Calu3 (cell line): Measurements from ENCODE around the gene SPTSSA. TPM values are rescaled to one million over a fixed set of nuclear protein-coding genes. Genes with fewer than 3 reads are reported as not detected.
"Not testable (repeated sequence)": the region's sequence is repeated elsewhere in the genome, so short reads cannot be mapped to it uniquely, and the experiment has no call there.

Experiments
- BruUV-seq: library from RNA; stranded (reverse); fragments of 400-500 nt; replicated peaks from 2 replicates; lab custom pipeline; 2021; lab: Mats Ljungman, UMichigan
- CTCF ChIA-PET: fragments of 300-600 bp; sonication (Branson Sonifier 250); formaldehyde crosslinking; loops from one replicate; lab custom pipeline; 2022; ENCODE audit warnings: antibody characterized with exemption; lab: Charles Lee
- DNase-seq: peaks from one replicate; pipeline ENCODE4 v3.0.0; 2022
- H3K27ac Mint-ChIP-seq: one replicate; pipeline ENCODE4 v1.8.0; 2022; ENCODE audit warnings: mixed read lengths; ENCODE audit not compliant: unreplicated experiment
- H3K27me3 Mint-ChIP-seq: one replicate; pipeline ENCODE4 v1.8.0; 2022; ENCODE audit warnings: mixed read lengths; ENCODE audit not compliant: unreplicated experiment
- H3K36me3 Mint-ChIP-seq: one replicate; pipeline ENCODE4 v1.8.0; 2022; ENCODE audit warnings: mild to moderate bottlenecking, moderate library complexity, mixed read lengths; ENCODE audit not compliant: insufficient read depth, unreplicated experiment
- H3K4me1 Mint-ChIP-seq: one replicate; pipeline ENCODE4 v1.8.0; 2022; ENCODE audit warnings: mild to moderate bottlenecking, low read depth, mixed read lengths; ENCODE audit not compliant: unreplicated experiment
- H3K4me3 Mint-ChIP-seq: one replicate; pipeline ENCODE4 v1.8.0; 2022; ENCODE audit warnings: mild to moderate bottlenecking, low read depth, moderate library complexity, mixed read lengths; ENCODE audit not compliant: unreplicated experiment
- H3K9me3 Mint-ChIP-seq: one replicate; pipeline ENCODE4 v1.8.0; 2022; ENCODE audit warnings: low read depth, mixed read lengths; ENCODE audit not compliant: unreplicated experiment
- CTCF ChIP-seq: fragments of 200-600 bp; IDR thresholded peaks from one replicate; pipeline ENCODE4 v1.8.0; 2022; ENCODE audit warnings: antibody characterized with exemption; ENCODE audit not compliant: unreplicated experiment
- intact Hi-C: fragments of 100-400 bp; cut with micrococcal nuclease; formaldehyde crosslinking; loops from one replicate; pipeline ENCODE4 v1.10.0; 2022; ENCODE audit not compliant: unreplicated experiment
- total RNA-seq: library from RNA; stranded (reverse); gene quantifications from 2 replicates; pipeline ENCODE4 v1.2.3, GENCODE V29; 2022

The SPTSSA gene
- total RNA-seq, 1 experiment from 2014 or later = 22.0 TPM

- no peaks in the 10 kb centered on the region for H3K9me3 Mint-ChIP-seq
- no peak overlapping the region for H3K27ac Mint-ChIP-seq
- H3K36me3 Mint-ChIP-seq = no peaks in the 10 kb centered on the region
- BruUV-seq = no TSS peak
- no peak for TF ChIP-seq CTCF
- intact Hi-C loops = no loop called here
- no peaks in the 10 kb centered on the region for H3K27me3 Mint-ChIP-seq
- DNase-seq = no peak
- no peak overlapping the region for H3K4me3 Mint-ChIP-seq
- CTCF ChIA-PET = interaction anchor here (0.6 kb wide), 1 partner anchor 958 kb away, joined by 4 read pairs; no protein-coding TSS in a partner anchor
- H3K4me1 Mint-ChIP-seq = no peaks in the 10 kb centered on the region
Measured at GRCh38 chr14:34398024-34398423, 64.0 kb downstream of the SPTSSA start.

- Mint-ChIP-seq H3K9me3 (no peaks in the 10 kb centered on the region), H3K36me3 (no peaks in the 10 kb centered on the region), H3K4me1 (peaks cover 23% of the 10 kb centered on the region), H3K27me3 (no peaks in the 10 kb centered on the region), H3K4me3 (no peak overlapping the region), H3K27ac (no peak overlapping the region)
- intact Hi-C loops = no loop called here
- TF ChIP-seq CTCF = no peak
- no peak for DNase-seq
- CTCF ChIA-PET = interaction anchor here (0.6 kb wide), 1 partner anchor 1465 kb away, joined by 3 read pairs; no protein-coding TSS in a partner anchor
- BruUV-seq = no TSS peak
Measured at GRCh38 chr14:34387974-34388516, 74.0 kb downstream of the SPTSSA start.

- Mint-ChIP-seq H3K4me3 (no peak overlapping the region), H3K9me3 (no peaks in the 10 kb centered on the region), H3K36me3 (no peaks in the 10 kb centered on the region), H3K4me1 (peaks cover 23% of the 10 kb centered on the region), H3K27ac (no peak overlapping the region), H3K27me3 (no peaks in the 10 kb centered on the region)
- BruUV-seq = no TSS peak
- no peak for TF ChIP-seq CTCF
- CTCF ChIA-PET = no interaction called here
- intact Hi-C loops = no loop called here
- no peak for DNase-seq
Measured at GRCh38 chr14:34386865-34387485, 75.1 kb downstream of the SPTSSA start.

- H3K27me3 Mint-ChIP-seq, CTCF ChIA-PET, H3K4me3 Mint-ChIP-seq, H3K9me3 Mint-ChIP-seq, H3K36me3 Mint-ChIP-seq, BruUV-seq, H3K27ac Mint-ChIP-seq, intact Hi-C loops, DNase-seq: not testable (repeated sequence)
- H3K4me1 Mint-ChIP-seq = peaks cover 23% of the 10 kb centered on the region
Measured at GRCh38 chr14:34385881-34386280, 76.2 kb downstream of the SPTSSA start.

- no peak overlapping the region for H3K27ac Mint-ChIP-seq
- CTCF ChIA-PET = no interaction called here
- H3K9me3 Mint-ChIP-seq = no peaks in the 10 kb centered on the region
- no peak for DNase-seq
- H3K27me3 Mint-ChIP-seq = no peaks in the 10 kb centered on the region
- H3K4me3 Mint-ChIP-seq = no peak overlapping the region
- intact Hi-C loops = no loop called here
- no peaks in the 10 kb centered on the region for H3K36me3 Mint-ChIP-seq
- H3K4me1 Mint-ChIP-seq = peaks cover 35% of the 10 kb centered on the region
- no TSS peak for BruUV-seq
- TF ChIP-seq CTCF = no peak
Measured at GRCh38 chr14:34383839-34384238, 78.2 kb downstream of the SPTSSA start.
